AG09319 (cell line): Measurements from ENCODE around the gene HDHD2.
"Not testable (repeated sequence)": the region's sequence is repeated elsewhere in the genome, so short reads cannot be mapped to it uniquely, and the experiment has no call there.

Experiments used
- DNase-seq: peaks from one replicate; pipeline ENCODE4 v3.0.0-alpha.2; 2010; ENCODE audit warnings: low read depth; ENCODE audit errors: extremely low read depth
- CTCF ChIP-seq: IDR thresholded peaks from 2 replicates; pipeline ENCODE4 v1.5.1; 2011; ENCODE audit warnings: low read depth, mild to moderate bottlenecking, inconsistent platforms, low read length, moderate library complexity

Gene HDHD2

GRCh38 chr18:47150029-47150823 is at the start of gene HDHD2:
Gene HDHD2 (minus strand): TSS chr18:47150500. CDS start chr18:47136439, 14,061 bp downstream.
- no peak for TF ChIP-seq CTCF
- no peak for DNase-seq

GRCh38 chr18:47195961-47196360 is 45.7 kb upstream of the HDHD2 start:
- not testable (repeated sequence) for DNase-seq

GRCh38 chr18:47191961-47192360 is 41.7 kb upstream of the HDHD2 start:
- no peak for TF ChIP-seq CTCF
- no peak for DNase-seq

GRCh38 chr18:47187721-47188120 is 37.4 kb upstream of the HDHD2 start:
- no peak for TF ChIP-seq CTCF
- DNase-seq, result no peak

- DNase-seq, result no peak
- TF ChIP-seq CTCF, result no peak
These were observed 34.2 kb upstream of the HDHD2 start for GRCh38 chr18:47184419-47185050.

GRCh38 chr18:47182156-47182555 is 31.9 kb upstream of the HDHD2 start:
- not testable (repeated sequence) for DNase-seq

- no peak for TF ChIP-seq CTCF
- no peak for DNase-seq
These were observed 30.5 kb upstream of the HDHD2 start for GRCh38 chr18:47180765-47181164.

GRCh38 chr18:47179520-47179919 is 29.2 kb upstream of the HDHD2 start:
- no peak for DNase-seq
- no peak for TF ChIP-seq CTCF
